Motor neuron (in vitro differentiated cells): Measurements from ENCODE around the gene PLPP7. TPM values are rescaled to one million over a fixed set of nuclear protein-coding genes. Genes with fewer than 3 reads are reported as not detected.
A peak's percentile ranks its signal among the peaks of the same experiment; 100 is the strongest.
"Not testable (repeated sequence)": the region's sequence is repeated elsewhere in the genome, so short reads cannot be mapped to it uniquely, and the experiment has no call there.

Experiments
- ATAC-seq, 8 experiments: fragments of 200-7000 bp; cut with Tn5 transposase; replicated peaks in 6 of 8; 2 replicates each; pipeline ENCODE4 v1.8.0; 2021; ENCODE audit warnings: mild to moderate bottlenecking in 8 of 8, moderate library complexity in 8 of 8
- H3K27ac ChIP-seq, 2 donors: fragments of 250-450 bp; sonication (Bioruptor Pico); 2 replicates each; pipeline ENCODE4 v1.9.0; 2021; ENCODE audit warnings: antibody characterized with exemption in 2 of 2, mild to moderate bottlenecking in 2 of 2, moderate library complexity in 1 of 2
- H3K4me1 ChIP-seq, 2 donors: fragments of 250-450 bp; sonication (Bioruptor Pico); replicated peaks in 1 of 2; 2 replicates each; pipeline ENCODE4 v1.6.1; 2021; ENCODE audit warnings: antibody characterized with exemption in 2 of 2, mild to moderate bottlenecking in 2 of 2, moderate library complexity in 1 of 2
- H3K4me3 ChIP-seq, 5 donors: fragments of 250-450 bp; sonication (Bioruptor Pico); 2 replicates each; pipeline ENCODE4 v1.9.0; 2021; ENCODE audit warnings: antibody characterized with exemption in 5 of 5, mild to moderate bottlenecking in 5 of 5, moderate library complexity in 4 of 5
- WGBS, 10 experiments: fragments of 450-650 bp; shearing (Covaris generic); methylation state at CpG; one replicate each; pipeline ENCODE4 v1.0.0; 2022; 5-methylcytosine and 5-hydroxymethylcytosine counted together
- in situ Hi-C, 9 experiments: fragments of 400-800 bp; cut with MboI; loops; one replicate each; pipeline ENCODE4 v1.15.0; 2021; ENCODE audit warnings: low sequenced_read_pairs in 9 of 9, low pct_unique_long_range_greater_than_20kb in 2 of 9; ENCODE audit not compliant: unreplicated experiment in 9 of 9
- total RNA-seq, 8 experiments: library from RNA; unstranded; fragments of 300-600 nt; gene quantifications; 2 replicates each; pipeline versions ENCODE4 v1.2.3 to v1.2.4, GENCODE V29; 2022

PLPP7 gene
- total RNA-seq, 8 experiments from 2014 or later: 0.15 to 9.9 (median 5.0) TPM

DNA sequence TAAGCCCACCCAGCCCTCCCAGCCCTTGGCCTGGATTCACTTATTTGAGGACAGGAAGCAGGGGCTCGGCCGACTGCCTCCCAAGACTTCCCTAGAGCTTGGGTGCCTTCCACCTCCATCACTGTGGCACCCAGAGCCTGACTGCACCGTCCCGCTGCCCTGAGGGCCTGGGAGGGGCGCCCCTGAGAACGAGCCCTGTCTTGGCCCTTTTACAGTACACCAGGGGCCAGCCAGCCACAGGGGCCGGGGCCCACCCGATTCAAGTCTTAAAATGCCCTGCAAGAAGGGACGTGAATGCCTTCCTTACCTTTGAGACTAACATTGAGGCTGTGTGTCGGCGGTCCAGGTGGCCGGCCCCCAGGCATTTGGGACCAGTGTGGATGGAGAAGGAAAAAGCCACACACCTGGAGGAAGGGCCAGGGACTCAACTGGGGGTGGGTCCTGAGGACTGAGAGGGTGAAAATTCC is 30.1 kb upstream of the PLPP7 start:
- Histone ChIP-seq H3K27ac (no peak overlapping the region), H3K4me1 (peaks cover 0 to 2% of the 10 kb centered on the region in 2 donors), H3K4me3 (no peak overlapping the region)
- no peak for ATAC-seq
- in situ Hi-C loops: no loop called here
- 87 to 100% methylated on average over 1 to 7 of the region's 12 CpGs; no CpG with 5 or more reads in 8 of the 10 experiments for WGBS, 10 experiments

DNA sequence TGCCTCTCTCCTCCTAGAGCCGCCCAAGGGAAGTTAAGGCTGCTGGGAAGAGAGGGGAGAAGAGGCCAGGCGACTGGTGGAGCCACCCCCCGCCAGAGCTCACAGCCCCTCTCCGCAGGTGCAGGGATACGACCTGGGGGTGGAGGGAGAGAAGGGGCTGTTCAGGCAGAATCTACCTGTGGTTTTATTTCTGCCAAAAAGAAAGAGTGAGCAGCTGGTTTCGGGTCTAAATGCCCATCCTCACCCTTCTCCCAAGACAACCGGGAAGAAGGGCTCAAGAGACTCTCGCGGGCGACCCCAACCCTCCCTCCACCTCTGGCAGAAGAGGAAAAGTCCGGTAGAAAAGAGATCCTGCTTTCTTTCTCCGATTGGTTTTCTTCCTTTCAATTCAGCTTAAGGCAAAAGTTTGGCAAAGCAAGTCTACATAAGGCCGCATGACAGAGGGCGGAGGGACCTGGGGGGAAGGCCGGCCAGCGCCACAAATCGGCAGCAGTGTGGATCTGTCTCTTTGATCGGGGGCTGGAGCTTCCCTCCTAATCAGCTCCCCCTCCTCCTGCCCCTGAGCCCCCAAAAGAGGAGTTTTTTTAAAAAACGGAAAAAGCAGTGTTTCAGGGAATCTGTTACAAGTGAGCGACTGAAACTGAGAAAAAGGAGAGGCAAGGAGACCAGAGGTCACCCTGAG is 29.5 kb upstream of the PLPP7 start:
- ATAC-seq: no peak
- Histone ChIP-seq H3K4me1 (peaks cover 0 to 2% of the 10 kb centered on the region in 2 donors), H3K4me3 (no peak overlapping the region), H3K27ac (peak overlapping the region; percentile 28 to 65)
- 65 to 90% (median 73%) methylated on average over 2 to 10 of the region's 20 CpGs; no CpG with 5 or more reads in 4 of the 10 experiments for WGBS, 10 experiments
- in situ Hi-C loops: no loop called here

DNA sequence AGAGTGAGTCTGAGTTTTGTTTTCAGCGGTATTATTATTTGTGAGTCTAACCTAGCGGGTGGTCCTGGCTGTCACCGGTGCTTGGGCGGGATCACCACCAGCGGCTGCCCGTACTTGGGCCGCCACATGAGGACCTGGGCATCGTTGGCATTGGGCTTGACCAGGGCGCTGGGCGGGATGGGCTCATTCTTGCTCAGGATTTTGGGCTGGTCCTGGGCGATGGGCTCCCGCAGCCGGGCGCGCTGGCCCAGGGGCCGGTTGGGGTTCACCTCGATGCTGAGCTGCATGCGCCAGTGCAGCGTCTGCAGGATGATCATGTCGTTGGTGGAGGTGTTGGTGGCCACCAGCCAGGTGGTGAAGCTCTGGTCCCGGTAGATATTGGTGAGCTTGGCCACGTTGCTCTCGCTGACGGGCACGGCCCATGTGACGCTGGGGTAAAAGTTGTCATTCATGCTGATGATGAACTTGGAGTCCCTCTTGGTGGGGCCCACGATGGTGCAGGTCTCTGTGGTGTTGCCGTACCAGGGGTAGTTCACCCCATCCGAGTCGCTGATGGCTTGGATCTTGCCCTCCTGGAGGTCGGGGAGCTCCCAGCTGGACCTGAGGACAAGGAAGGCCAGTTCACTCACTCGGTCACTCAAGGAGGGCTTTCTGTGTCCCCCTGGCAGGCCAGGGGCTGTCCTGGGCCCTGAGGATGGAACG is 28.6 kb upstream of the PLPP7 start:
- Histone ChIP-seq H3K4me3 (no peak overlapping the region), H3K27ac (peak overlapping the region; percentile 28 to 65), H3K4me1 (peaks cover 0 to 2% of the 10 kb centered on the region in 2 donors)
- in situ Hi-C loops: no loop called here
- ATAC-seq: no peak
- 60 to 84% (median 78%) methylated on average over 1 to 15 of the region's 33 CpGs; no CpG with 5 or more reads in 7 of the 10 experiments for WGBS, 10 experiments

DNA sequence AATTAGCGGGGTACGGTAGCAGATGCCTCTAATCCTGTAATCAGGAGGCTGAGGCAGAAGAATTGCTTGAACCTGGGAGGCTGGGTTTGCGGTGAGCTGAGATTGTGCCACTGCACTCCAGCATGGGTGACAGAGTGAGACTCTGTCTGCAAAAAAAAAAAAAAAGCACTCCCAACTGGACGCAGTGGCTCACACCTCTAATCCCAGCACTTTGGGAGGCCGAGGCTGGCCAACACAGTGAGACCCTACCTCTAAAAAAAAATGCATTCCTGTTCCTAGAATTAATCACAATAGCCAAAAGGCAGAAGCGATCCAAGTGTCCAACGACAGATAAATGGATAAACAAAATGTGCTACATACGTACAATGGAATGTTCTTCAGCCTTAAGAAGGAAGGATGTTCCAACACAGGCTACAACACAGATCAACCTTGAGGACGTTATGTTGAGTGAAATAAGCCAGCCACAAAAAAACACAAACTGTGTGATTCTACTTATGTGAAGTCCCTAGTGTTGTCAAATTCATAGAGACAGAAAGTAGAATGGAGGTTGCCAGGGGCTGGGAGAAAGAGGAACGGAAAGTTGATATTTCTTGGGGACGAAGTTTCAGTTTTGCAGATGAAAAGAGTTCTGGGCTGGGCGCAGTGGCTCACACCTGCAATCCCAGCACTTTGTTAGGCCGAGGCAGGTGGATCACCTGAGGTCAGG is 27.0 kb upstream of the PLPP7 start:
- no peak overlapping the region for H3K27ac ChIP-seq
- in situ Hi-C loops: no loop called here
- H3K4me3 ChIP-seq: no peak overlapping the region
- peaks cover 0 to 2% of the 10 kb centered on the region in 2 donors for H3K4me1 ChIP-seq
- WGBS, 10 experiments: 68 to 99% (median 89%) methylated on average over 2 to 12 of the region's 13 CpGs
- no peak for ATAC-seq

DNA sequence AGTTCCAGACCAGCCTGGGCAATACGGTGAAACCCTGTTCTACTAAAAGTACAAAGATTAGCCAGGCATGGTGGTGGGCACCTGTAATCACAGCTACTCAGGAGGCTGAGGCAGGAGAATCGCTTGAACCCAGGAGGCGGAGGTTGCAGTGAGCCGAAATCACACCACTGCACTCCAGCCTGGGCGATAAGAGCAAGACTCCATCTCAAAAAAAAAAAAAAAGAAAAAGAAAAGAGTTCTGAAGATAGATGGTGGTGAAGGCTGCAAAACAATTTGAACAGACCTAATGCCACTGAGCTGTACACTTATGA is 26.5 kb upstream of the PLPP7 start:
- ATAC-seq, H3K4me1 ChIP-seq, H3K27ac ChIP-seq, in situ Hi-C loops, H3K4me3 ChIP-seq: not testable (repeated sequence)
- WGBS, 10 experiments: 88 to 100% (median 91%) methylated on average over 1 to 5 of the region's 5 CpGs; no CpG with 5 or more reads in 4 of the 10 experiments

DNA sequence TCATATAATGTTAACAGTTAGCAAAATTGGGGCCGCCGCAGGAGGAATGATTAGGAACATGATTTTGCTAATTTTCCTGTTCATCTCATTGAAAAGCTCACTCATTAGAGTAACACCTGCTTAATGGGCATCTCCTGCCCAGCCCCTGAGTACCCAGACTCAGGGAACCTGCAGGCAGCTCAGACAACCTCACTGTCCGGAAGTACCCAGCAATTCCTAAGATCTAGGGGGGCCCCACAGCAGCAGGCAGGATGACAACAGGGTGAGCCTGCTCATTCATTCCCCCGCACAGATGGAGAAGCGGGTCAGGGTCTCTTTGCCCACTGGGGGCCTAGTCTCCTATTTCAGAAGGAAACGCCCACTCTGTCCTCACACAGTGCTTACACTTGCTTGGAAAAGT is 25.8 kb upstream of the PLPP7 start:
- H3K4me1 ChIP-seq: peaks cover 0 to 2% of the 10 kb centered on the region in 2 donors
- in situ Hi-C loops: no loop called here
- WGBS, 10 experiments: 65 to 100% (median 85%) methylated on average over 1 to 6 of the region's 6 CpGs; no CpG with 5 or more reads in 3 of the 10 experiments
- H3K27ac ChIP-seq: peak overlapping the region in 1 of 2 donors; percentile 27
- H3K4me3 ChIP-seq: no peak overlapping the region
- ATAC-seq: no peak

DNA sequence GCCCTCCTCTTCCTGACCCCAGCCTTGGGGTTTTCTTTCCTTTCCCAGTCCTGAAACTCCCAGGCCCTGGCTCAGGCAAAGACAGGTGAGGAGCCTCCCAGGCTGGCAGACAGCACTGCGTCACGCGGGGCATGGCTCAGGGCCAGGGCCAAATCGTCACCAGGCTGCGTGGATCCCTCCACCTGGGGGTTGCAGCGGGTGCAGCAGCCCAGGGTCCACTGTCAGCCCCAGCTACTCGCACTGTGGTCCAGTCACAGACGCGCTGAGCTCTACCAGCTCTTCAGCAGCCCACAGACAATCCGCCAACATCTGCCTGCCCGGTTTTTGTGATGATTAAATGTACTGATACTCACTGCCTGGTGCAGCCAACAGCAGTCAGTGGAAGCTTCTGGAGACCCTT is 25.3 kb upstream of the PLPP7 start:
- H3K4me3 ChIP-seq: no peak overlapping the region
- 70 to 94% (median 88%) methylated on average over 1 to 10 of the region's 11 CpGs; no CpG with 5 or more reads in 3 of the 10 experiments for WGBS, 10 experiments
- H3K4me1 ChIP-seq: peaks cover 0 to 2% of the 10 kb centered on the region in 2 donors
- in situ Hi-C loops: no loop called here
- peak overlapping the region in 1 of 2 donors; percentile 27 for H3K27ac ChIP-seq
- ATAC-seq: peak in 1 of 8 experiments; percentile 22

DNA sequence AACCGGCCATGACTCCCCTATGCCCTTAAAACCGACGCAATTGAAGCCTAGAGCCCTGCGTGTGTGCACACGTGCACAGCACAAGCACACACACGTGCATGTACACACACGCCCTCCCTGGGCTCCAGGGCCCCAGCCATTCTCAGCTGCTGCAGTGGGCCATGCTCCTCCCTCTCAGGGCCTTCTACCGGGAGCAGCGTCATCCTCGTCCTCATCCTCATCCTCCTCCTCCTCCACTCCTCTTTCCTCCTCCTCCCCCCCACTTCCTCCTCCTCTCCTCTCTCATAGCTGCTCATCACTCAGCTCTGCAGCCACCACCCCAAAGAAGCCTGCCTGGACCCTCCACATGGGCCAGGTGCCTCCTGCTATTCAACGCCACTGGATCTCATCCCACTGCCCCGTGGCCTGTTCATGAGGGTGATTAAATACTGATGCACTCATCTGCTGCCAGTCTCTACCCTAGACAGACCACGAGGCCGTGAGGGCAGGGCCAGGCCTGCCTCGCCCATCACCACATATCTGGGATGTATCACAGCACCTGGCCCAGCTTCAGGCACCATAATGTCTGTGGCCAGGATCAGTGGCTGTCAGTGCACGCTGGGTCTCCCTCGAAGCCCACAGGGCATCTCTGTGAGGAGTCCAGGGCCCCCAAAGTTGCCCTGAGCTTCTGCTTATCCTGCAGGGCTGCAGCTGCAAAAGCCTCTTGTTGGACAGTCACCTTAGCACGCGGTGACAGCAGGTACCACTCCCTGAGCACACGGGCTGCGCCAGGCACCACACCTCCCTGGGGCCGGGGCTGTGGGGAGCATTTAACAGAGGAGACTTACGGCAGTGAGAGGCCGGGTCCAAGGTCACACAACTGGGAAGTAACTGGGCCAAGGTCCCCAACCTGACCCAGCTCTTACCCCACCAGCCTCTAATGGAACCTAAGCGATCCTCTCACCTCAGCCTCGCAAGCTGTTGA is 23.0 kb upstream of the PLPP7 start:
- ATAC-seq: peak in 4 of 8 experiments; percentile 23 to 41 (median 27)
- in situ Hi-C loops: no loop called here
- Histone ChIP-seq H3K27ac (peak overlapping the region; percentile 4 to 37), H3K4me1 (peaks cover 5 to 7% of the 10 kb centered on the region in 2 donors), H3K4me3 (no peak overlapping the region)
- whole genome bisulfite sequencing, 10 experiments: 78 to 100% (median 85%) methylated on average over 3 to 16 of the region's 26 CpGs; no CpG with 5 or more reads in 6 of the 10 experiments

DNA sequence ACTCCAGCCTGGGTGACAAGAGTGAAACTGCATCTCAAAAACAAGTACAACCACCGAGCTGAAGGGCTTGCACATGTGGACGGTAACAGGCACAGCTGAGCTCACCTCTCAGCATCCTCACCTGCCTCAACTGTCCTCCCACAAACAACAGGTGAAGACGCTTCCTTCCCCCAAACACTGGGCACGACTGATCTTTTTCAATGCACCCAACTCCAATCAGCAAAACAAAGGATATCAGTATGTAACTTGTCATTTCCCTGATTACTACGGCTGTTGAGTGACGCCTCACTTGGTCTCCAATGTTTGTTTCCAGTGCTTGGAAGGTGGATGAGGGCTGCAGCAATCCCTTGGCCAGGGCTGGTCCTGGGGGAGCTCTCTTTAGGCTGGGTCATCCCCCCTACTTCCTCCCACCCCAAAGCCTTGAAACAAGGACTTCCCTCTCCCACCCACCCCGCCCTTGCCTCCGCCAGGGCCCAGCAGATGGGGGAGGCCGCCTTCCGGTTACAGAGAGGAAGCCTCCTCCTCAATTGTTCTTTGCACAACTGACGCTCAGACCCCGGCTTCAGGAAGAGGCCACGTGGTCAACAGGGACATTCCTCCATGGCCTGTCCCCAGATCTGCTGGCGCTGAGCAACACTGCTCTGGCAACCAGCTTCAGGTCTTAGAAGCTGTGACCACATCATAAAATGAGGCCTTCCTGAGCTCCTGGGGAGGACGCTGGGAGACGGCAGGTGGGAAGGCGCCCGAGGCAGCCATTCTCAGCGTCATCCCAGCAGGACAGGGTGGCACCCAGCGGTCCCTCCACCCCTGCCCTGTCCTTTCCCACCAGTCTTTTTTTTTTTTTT is 19.1 kb upstream of the PLPP7 start:
- in situ Hi-C loops: no loop called here
- H3K4me3 ChIP-seq: no peak overlapping the region
- H3K4me1 ChIP-seq: peaks cover 5 to 7% of the 10 kb centered on the region in 2 donors
- WGBS, 10 experiments: 62 to 100% (median 87%) methylated on average over 1 to 7 of the region's 20 CpGs; no CpG with 5 or more reads in 4 of the 10 experiments
- ATAC-seq: peak in 5 of 8 experiments; percentile 55 to 85 (median 58)
- H3K27ac ChIP-seq: peak overlapping the region in 1 of 2 donors; percentile 64

DNA sequence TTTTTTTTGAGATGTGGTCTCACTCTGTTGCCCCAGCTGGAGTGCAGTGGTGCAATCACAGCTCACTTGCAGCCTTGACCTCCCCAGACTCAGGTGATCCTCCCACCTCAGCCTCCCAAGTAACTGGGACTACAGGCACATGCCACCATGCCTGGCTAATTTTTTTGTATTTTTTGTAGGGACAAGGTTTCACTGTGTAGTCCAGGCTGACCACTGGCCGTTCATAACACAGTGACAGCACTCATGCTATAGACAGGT is 18.6 kb upstream of the PLPP7 start:
- H3K4me1 ChIP-seq, in situ Hi-C loops, H3K4me3 ChIP-seq, ATAC-seq: not testable (repeated sequence)
- WGBS, 10 experiments: 100% methylated on average over 1 of the region's 1 CpG; no CpG with 5 or more reads in 9 of the 10 experiments
- H3K27ac ChIP-seq: peak overlapping the region in 1 of 2 donors; percentile 64

DNA sequence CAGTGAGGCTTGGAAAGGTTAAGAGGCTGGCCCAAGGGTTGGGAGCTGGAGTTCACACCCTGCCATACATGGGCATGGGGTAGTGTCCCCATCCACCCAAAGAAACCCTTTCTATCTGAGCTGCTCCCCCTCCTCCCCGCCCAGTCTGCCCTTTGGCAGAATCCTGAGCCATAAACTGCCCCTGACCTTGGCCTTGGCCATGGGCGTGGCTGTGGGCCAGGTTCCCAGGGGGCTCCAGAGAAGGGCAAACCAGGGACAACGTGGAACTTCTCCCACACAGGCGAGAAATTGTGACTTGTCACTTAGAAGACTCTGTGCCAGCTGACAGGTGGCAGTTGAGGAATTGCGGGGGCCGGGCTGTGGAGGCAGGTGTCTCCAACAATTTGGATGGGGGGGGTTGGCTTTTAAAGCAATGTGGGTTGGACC is 18.0 kb upstream of the PLPP7 start:
- Histone ChIP-seq H3K4me3 (no peak overlapping the region), H3K27ac (peak overlapping the region; percentile 31 to 64), H3K4me1 (peaks cover 10 to 15% of the 10 kb centered on the region in 2 donors)
- in situ Hi-C loops: no loop called here
- no peak for ATAC-seq
- 21 to 100% (median 60%) methylated on average over 1 to 3 of the region's 6 CpGs; no CpG with 5 or more reads in 5 of the 10 experiments for WGBS, 10 experiments
